Measurements from ENCODE around the gene CAMTA1. TPM values are rescaled to one million over a fixed set of nuclear protein-coding genes. Genes with fewer than 3 reads are reported as not detected.

Gene CAMTA1
- total RNA-seq, 1 experiment from 2014 or later, result 69.5 TPM

DNA sequence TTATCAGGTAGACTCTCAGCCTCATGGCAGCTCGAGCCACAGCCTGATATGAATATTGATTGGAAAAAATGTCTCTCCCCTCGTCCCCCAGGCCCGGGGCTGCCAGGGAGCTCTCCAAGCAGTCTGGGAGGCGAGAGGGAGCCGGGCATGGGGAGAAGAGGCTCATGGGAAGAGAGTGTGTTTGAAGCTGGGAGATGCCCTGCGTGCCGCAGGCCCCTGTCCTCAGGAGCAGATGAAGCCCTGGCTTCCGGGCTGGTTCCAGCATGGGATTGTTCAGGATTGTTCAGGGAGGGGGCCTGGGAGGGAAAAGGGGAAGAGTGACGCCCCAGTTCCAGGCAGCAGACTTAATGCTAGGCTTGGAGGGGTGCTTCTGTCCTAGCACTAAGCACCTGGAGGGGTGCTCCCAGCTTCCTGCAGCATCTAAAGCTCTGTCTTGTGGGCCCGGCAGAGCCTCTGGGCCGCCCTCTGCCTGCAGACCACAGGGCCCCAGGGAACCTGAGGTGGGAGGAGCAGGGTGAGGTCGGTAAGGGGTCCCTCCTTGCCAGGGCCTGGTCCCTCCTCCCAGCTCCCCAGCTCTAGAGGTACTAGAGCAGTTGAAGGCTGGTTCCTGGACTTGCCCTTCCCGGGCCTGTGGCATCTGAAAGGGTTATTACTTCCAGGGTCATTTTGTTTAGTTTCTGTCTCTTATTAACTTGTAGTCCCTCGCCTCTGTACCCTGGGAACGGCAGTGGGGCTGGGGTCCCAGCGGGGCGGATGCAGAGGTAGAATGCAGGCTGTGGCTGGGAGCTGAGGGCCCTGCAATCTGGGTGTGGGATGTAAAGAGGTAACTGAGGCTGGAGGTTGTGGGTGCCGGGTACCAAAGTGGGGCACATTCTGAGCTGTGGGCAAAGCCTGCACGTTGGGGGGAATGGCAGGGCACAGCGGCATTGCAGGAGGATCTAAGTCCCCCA is 651.1 kb downstream of the CAMTA1 start:
- Histone ChIP-seq H3K36me3 (ENCODE audit: control insufficient read depth in 1 of 2, insufficient read depth in 2 of 2, low read length in 2 of 2) (no peaks in the 10 kb centered on the region), H3K4me3 (replicated peaks in 1 of 2; ENCODE audit: low read depth in 1 of 2, low read length in 2 of 2) (no peak overlapping the region), H3K27me3 (ENCODE audit: insufficient read depth, low read length) (no peaks in the 10 kb centered on the region), H3K9ac (ENCODE audit: low read length) (no peak overlapping the region), H3K27ac (ENCODE audit: low read depth, low read length) (no peak overlapping the region), H4K20me1 (ENCODE audit: insufficient read depth) (no peaks in the 10 kb centered on the region), H3K9me2 (ENCODE audit: insufficient read depth) (no peaks in the 10 kb centered on the region), H3K4me2 (ENCODE audit: low read length) (no peak overlapping the region), H3K79me2 (ENCODE audit: insufficient read depth, low read length) (no peaks in the 10 kb centered on the region), H3K9me3 (ENCODE audit: control insufficient read depth in 1 of 2, insufficient read depth in 1 of 2, low read depth in 1 of 2, low read length in 2 of 2) (no peaks in the 10 kb centered on the region), H2AFZ (ENCODE audit: low read depth, low read length, poor library complexity, severe bottlenecking) (no peak overlapping the region), H3K4me1 (ENCODE audit: control insufficient read depth in 1 of 2, insufficient read depth in 2 of 2, low read length in 2 of 2) (no peaks in the 10 kb centered on the region; a peak in 1 of 4 replicates)
- POLR2A ChIA-PET, result no interaction called here
- BruUV-seq (replicated peaks), result no TSS peak
- ATAC-seq (no peak), DNase-seq (ENCODE audit: low read depth, low spot score) (no peak)
- CTCF ChIA-PET, result no interaction called here
- TF ChIP-seq SRF (IDR thresholded peaks at IDR 0.05; ENCODE audit: low read depth) (no peak), JUND (IDR thresholded peaks at IDR 0.05) (no peak), POLR2AphosphoS5 (IDR thresholded peaks at IDR 0.05; ENCODE audit: low read depth, low read length) (no peak), SP1 (IDR thresholded peaks at IDR 0.05; ENCODE audit: low read depth) (no peak), SIN3A (IDR thresholded peaks at IDR 0.05; ENCODE audit: low read depth) (no peak), EGR1 (IDR thresholded peaks at IDR 0.05; ENCODE audit: low read depth) (no peak)
- TF ChIP-seq, protein P1, sequence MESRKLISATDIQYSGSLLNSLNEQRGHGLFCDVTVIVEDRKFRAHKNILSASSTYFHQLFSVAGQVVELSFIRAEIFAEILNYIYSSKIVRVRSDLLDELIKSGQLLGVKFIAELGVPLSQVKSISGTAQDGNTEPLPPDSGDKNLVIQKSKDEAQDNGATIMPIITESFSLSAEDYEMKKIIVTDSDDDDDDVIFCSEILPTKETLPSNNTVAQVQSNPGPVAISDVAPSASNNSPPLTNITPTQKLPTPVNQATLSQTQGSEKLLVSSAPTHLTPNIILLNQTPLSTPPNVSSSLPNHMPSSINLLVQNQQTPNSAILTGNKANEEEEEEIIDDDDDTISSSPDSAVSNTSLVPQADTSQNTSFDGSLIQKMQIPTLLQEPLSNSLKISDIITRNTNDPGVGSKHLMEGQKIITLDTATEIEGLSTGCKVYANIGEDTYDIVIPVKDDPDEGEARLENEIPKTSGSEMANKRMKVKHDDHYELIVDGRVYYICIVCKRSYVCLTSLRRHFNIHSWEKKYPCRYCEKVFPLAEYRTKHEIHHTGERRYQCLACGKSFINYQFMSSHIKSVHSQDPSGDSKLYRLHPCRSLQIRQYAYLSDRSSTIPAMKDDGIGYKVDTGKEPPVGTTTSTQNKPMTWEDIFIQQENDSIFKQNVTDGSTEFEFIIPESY (IDR thresholded peaks at IDR 0.05; ENCODE audit: extremely low read depth, insufficient replicate concordance, low read length), result no peak
- TF ChIP-seq, protein P2, sequence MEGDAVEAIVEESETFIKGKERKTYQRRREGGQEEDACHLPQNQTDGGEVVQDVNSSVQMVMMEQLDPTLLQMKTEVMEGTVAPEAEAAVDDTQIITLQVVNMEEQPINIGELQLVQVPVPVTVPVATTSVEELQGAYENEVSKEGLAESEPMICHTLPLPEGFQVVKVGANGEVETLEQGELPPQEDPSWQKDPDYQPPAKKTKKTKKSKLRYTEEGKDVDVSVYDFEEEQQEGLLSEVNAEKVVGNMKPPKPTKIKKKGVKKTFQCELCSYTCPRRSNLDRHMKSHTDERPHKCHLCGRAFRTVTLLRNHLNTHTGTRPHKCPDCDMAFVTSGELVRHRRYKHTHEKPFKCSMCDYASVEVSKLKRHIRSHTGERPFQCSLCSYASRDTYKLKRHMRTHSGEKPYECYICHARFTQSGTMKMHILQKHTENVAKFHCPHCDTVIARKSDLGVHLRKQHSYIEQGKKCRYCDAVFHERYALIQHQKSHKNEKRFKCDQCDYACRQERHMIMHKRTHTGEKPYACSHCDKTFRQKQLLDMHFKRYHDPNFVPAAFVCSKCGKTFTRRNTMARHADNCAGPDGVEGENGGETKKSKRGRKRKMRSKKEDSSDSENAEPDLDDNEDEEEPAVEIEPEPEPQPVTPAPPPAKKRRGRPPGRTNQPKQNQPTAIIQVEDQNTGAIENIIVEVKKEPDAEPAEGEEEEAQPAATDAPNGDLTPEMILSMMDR (IDR thresholded peaks at IDR 0.05 in 2 of 3, conservative IDR thresholded peaks at IDR 0.05 in 1 of 3; ENCODE audit: borderline replicate concordance in 1 of 3, insufficient read depth in 1 of 3, low read depth in 2 of 3, low read length in 2 of 3), result no peak
- intact Hi-C loops (cut with micrococcal nuclease), result no loop called here
- RAD21 ChIA-PET (ENCODE audit: low non-redundant PET in 1 of 2, low total read pairs in 2 of 2, uncharacterized antibody in 2 of 2, unreplicated experiment in 2 of 2), result no interaction called here

All from HCT116 (cell line).